Activated CD8-positive, alpha-beta memory T cell treated with anti-CD3 and anti-CD28 coated beads for 24 hours (primary cell): ENCODE measurements around the gene ERCC4.

ENCODE experiments used
- DNase-seq: peaks from one replicate; pipeline ENCODE4 v3.0.0-alpha.2; 2020

ERCC4 gene

GRCh38 chr16:13951611-13952010 lies 31.7 kb downstream of the ERCC4 start:
- DNase-seq: no peak

- no peak for DNase-seq
These were observed 33.5 kb downstream of the ERCC4 start for GRCh38 chr16:13953501-13953900.

GRCh38 chr16:13956635-13957196 lies 36.8 kb downstream of the ERCC4 start:
- DNase-seq: no peak

GRCh38 chr16:13957197-13958078 lies 37.5 kb downstream of the ERCC4 start:
- DNase-seq: no peak

GRCh38 chr16:13958474-13958873 lies 38.5 kb downstream of the ERCC4 start:
- DNase-seq: no peak

GRCh38 chr16:13959626-13960025 lies 39.7 kb downstream of the ERCC4 start:
- no peak for DNase-seq

DNA sequence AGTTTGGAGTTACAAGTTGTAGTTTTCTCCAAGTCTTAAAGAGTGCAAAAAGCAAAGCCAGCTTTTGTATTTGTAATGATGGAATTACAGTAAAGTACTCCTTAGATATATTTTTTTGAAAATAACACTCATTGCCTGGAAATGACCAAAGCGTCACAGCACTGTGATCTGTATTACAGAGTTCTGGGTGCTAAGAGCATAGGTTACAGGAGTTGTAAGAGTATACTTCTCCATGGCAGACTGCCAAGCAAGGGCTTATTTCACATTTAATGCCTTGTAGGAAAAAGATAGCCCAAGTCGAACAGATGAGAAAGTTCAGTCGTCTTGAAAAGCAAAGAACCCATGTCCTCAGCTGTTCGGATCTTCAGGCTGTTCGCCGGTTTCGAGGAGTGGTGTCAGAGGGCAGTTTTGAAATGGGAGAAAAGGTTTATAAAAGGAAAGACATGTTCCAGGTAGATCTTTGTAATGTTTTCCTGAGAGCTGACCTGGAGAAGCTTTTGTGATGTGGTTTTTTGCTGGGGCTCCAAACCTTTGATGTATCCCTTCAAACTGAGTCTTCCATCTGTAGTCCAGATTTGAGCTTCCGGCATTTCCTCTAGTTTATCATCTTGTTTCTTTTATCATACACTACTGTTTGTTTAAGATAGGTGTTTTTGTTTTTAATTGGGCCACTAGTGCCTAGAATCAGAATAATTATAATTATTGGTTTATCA lies 41.3 kb downstream of the ERCC4 start:
- DNase-seq: no peak

GRCh38 chr16:13962232-13962631 lies 42.3 kb downstream of the ERCC4 start:
- no peak for DNase-seq

DNA sequence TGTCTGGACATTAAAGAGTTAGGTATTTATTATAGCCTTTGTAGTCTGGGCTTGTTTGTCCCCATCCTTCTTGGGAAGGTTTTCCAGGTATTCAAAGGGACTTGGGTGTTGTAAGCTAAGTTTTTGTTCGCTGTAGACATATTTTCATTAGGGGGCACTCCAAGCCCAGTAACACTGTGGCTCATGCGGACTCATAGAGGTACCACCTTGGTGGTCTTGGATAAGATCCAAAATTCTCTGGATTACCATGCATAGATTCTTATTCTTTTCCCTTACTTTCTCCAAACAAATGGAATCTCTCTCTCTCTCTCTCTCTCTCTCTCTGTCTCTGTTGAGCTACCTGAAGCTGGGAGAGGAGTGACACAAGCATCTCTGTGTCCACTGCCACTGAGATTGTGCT lies 48.9 kb downstream of the ERCC4 start:
- DNase-seq: no peak

DNA sequence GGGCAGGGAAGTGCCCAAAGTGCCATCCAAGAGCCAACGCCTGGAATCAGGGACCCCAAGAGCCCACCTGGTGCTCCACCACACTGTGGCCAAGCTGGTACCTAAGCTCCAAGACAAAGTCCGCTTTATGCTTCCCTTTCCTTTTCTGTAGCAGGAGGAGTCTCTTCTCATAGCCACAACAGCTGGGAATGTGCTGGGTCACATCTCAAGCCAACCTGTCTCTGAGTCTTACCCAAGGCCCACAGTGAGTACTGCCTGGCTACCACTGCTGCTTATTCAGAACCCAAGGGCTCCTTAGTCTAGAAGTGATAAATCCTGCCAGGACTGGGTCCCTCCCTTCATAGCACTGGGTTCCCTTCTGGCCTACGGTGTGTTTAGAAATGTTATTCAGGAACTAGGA lies 49.8 kb downstream of the ERCC4 start:
- no peak for DNase-seq

GRCh38 chr16:13970708-13971422 lies 50.9 kb downstream of the ERCC4 start:
- DNase-seq: no peak

DNA sequence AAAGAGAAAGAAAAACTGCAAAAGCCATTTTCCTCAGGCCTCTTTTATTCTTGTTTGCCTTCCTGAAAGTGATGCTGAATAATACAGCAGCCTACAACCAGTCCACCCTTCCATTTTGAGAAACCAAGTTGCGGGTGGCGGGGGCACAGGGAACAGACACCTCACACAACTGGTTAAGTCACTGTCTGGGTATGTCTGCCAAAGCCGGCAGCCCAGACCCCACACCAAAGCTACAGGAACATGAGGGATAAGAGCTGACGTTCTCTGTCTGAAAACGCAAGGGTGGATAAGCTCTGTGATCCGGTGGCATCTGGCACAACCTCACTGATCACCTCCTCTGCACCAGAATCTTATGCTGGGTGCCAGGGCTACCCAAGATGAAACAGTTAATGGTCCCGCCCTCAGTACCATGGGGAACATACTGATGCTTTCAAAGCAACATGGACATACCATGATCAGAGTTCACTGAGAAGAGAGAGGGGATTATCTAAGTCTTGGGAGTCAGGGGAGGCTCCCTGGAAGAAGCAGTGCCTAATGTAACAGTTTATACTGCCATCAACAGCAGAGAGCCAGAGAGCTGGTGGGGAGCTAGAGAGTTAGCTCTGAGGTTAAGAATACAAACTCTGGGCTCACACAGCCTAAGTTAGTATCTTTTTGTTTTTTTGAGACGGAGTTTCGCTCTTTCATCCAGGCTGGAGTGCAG lies 53.5 kb downstream of the ERCC4 start:
- no peak for DNase-seq

GRCh38 chr16:13977177-13977576 lies 57.2 kb downstream of the ERCC4 start:
- DNase-seq: no peak

GRCh38 chr16:13982451-13982850 lies 62.5 kb downstream of the ERCC4 start:
- no peak for DNase-seq

- DNase-seq: no peak
These were observed 63.7 kb downstream of the ERCC4 start for GRCh38 chr16:13983625-13984024.

DNA sequence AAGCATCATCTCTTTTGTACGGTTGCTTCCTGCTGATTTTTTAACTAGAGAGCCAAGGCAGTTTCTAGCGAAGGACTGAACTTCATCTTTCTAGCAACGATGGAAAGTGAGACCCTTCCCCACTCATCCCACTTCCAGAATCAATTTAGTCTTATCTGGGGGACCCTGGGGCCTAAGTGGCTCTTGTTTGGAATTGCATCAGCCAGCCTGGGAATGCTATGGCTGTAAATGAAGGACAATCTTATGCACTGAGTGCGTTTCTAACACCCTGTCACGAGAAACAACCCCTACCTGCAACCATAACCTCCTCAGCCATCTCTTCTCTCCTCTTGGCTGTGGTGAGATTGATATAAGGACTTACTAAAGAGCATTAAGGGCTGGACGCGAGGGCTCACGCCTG lies 64.8 kb downstream of the ERCC4 start:
- no peak for DNase-seq

- no peak for DNase-seq
These were observed 68.1 kb downstream of the ERCC4 start for GRCh38 chr16:13988038-13988437.

DNA sequence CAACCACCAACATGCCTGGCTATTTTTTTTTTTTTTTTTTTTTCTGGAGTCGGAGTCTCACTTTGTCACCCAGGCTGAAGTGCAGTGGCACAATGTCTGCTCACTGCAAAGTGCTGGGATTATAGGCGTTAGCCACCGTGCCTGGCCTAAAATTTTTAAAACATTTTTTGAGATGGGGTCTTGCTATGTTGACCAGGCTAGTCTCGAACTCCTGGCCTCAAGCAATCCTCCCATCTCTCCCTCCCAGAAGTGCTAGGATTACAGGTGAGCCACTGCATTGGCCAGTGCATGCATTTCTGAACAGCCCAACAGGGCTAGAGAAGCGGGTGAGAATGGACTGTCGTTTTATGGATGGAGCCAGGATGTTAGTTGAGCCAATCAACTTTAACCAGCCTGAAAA lies 72.4 kb downstream of the ERCC4 start:
- peak; percentile 9 for DNase-seq

- DNase-seq: peak; percentile 30
These were observed 73.0 kb downstream of the ERCC4 start for GRCh38 chr16:13992976-13993375.

DNA sequence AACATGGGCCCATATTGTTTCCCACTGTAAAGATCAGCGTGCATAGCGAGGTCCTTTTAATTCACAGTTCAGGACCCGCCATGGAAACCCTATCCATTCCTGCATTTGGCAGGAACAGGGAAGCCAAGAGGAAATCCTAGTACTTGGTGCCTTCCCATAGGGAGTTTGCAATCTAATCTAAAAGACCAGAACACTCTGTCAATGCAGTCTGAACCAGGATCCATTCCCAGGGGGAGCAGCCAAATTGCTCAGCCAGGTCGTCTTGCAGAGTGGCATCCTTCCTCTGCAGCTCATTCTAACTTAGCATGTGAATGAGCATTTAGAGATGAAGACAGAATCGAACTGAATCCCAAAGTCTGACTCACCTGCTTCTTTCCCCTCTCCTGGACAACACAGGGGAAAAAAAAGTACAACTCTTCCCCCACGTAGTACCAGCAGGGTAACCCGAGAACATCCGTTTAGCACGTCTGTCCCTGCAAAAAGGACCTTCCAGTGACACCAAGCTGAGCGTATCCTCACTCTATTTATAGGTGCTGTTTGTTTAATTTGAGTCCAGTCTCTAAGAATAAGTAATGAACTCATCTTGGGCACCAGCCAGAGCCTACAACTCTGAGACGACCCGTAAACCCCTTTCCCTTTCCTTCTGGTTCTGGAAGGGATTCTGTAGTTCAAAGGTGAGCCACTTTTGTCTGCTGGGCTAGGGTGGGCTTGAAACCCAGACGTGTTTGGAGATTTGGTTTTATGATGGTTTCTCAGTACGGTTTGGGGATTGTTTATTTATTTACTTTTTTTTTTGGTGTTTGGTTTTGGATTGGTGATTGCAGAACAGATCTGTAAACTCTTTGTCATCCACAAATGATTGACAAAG lies 74.5 kb downstream of the ERCC4 start:
- no peak for DNase-seq

DNA sequence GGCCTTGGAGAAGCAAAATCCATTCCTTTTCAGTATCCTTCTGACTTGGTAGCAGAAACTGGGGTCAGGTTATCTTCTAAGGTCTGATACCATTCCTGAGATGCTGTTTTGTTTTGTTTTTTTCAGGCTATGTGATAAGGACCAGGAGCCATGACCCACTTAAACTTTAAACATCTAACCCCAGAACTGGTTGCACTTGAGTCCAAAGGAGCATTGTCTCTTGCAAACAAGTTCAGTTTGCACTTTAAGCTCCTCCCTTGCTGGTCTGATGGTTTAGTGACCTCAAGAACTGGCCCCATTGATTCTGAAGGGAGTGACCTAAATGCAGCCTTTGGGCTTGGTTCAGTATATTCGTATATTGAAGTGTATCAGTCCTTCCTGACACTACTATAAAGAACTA lies 75.2 kb downstream of the ERCC4 start:
- DNase-seq: no peak
